ENCODE results near the gene PTPN3. TPM values are rescaled to one million over a fixed set of nuclear protein-coding genes. Genes with fewer than 3 reads are reported as not detected.

The PTPN3 gene
- total RNA-seq, 1 experiment from 2014 or later = 20.8 TPM

DNA sequence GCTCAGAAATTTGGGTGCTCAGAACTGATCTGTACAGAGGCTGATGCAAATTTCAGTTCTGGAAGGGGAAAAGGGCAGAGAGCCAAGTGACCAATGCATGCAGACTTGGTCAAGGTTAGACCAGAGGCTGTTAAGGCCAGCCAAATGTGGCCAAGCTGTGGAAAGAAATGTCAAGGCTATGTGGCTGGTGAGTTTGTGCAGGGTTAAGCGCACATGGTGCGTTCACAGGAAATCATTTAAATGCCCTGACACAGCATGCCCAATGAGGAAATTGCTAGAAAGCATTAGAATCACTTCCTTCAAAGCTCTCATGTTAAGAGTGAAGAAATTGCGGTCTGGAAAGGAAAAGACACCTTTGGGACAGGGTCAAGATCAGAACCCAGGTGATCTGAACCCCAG, 58.0 kb downstream of the PTPN3 start:
- no peak for ATAC-seq
- no peaks in the 10 kb centered on the region for H3K9me3 ChIP-seq (ENCODE audit: control insufficient read depth in 1 of 2, insufficient read depth in 1 of 2, low read depth in 1 of 2, low read length in 2 of 2)
- POLR2A ChIA-PET = no interaction called here

More for the DNA sequence above, 58.0 kb downstream of the PTPN3 start:
- Histone ChIP-seq H3K79me2 (ENCODE audit: insufficient read depth, low read length) (no peaks in the 10 kb centered on the region), H3K9me2 (ENCODE audit: insufficient read depth) (no peaks in the 10 kb centered on the region), H3K27me3 (ENCODE audit: insufficient read depth, low read length) (no peaks in the 10 kb centered on the region), H3K36me3 (ENCODE audit: control insufficient read depth in 1 of 2, insufficient read depth in 2 of 2, low read length in 2 of 2) (peaks cover 2 to 15% of the 10 kb centered on the region in 2 experiments; a peak in 1 of 4 replicates), H3K4me2 (ENCODE audit: low read length) (no peak overlapping the region), H4K20me1 (ENCODE audit: insufficient read depth) (no peaks in the 10 kb centered on the region), H2AFZ (ENCODE audit: low read depth, low read length, poor library complexity, severe bottlenecking) (no peak overlapping the region), H3K4me3 (replicated peaks in 1 of 2; ENCODE audit: low read depth in 1 of 2, low read length in 2 of 2) (no peak overlapping the region), H3K9ac (ENCODE audit: low read length) (no peak overlapping the region), H3K4me1 (ENCODE audit: control insufficient read depth in 1 of 2, insufficient read depth in 2 of 2, low read length in 2 of 2) (peaks cover 0 to 8% of the 10 kb centered on the region in 2 experiments; a peak in 2 of 4 replicates), H3K27ac (ENCODE audit: low read depth, low read length) (no peak overlapping the region)
- no peak for DNase-seq (ENCODE audit: low read depth, low spot score)
- ChIA-PET RAD21 (ENCODE audit: low non-redundant PET in 1 of 2, low total read pairs in 2 of 2, uncharacterized antibody in 2 of 2, unreplicated experiment in 2 of 2) (interaction anchor here in 1 of 2 experiments (1.2 kb wide), 1 partner anchor 30 kb away, joined by 4 read pairs; no protein-coding TSS in a partner anchor), CTCF (interaction anchor here (0.6 to 2.8 kb wide), 13 partner anchors 10 to 95 kb away, joined by 3 to 17 read pairs (median 4); no protein-coding TSS in a partner anchor)
- TF ChIP-seq SP1 (IDR thresholded peaks at IDR 0.05; ENCODE audit: low read depth) = no peak
- TF ChIP-seq FOSL1 (IDR thresholded peaks at IDR 0.05; ENCODE audit: low read depth) = no peak
- no peak for TF ChIP-seq TCF7L2 (IDR thresholded peaks at IDR 0.05; ENCODE audit: borderline replicate concordance, extremely low read depth, insufficient read depth, insufficient read length)
- no peak for TF ChIP-seq ZFX (IDR thresholded peaks at IDR 0.05)
- TF ChIP-seq, protein P1, sequence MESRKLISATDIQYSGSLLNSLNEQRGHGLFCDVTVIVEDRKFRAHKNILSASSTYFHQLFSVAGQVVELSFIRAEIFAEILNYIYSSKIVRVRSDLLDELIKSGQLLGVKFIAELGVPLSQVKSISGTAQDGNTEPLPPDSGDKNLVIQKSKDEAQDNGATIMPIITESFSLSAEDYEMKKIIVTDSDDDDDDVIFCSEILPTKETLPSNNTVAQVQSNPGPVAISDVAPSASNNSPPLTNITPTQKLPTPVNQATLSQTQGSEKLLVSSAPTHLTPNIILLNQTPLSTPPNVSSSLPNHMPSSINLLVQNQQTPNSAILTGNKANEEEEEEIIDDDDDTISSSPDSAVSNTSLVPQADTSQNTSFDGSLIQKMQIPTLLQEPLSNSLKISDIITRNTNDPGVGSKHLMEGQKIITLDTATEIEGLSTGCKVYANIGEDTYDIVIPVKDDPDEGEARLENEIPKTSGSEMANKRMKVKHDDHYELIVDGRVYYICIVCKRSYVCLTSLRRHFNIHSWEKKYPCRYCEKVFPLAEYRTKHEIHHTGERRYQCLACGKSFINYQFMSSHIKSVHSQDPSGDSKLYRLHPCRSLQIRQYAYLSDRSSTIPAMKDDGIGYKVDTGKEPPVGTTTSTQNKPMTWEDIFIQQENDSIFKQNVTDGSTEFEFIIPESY (IDR thresholded peaks at IDR 0.05; ENCODE audit: extremely low read depth, insufficient replicate concordance, low read length) = no peak
- TF ChIP-seq ELF1 (IDR thresholded peaks at IDR 0.05; ENCODE audit: borderline replicate concordance, low read depth) = no peak
- TF ChIP-seq JUND (IDR thresholded peaks at IDR 0.05) = no peak
- intact Hi-C loops (cut with micrococcal nuclease) = loop anchor here (1.0 to 10.0 kb wide), 2 partner anchors 80 to 215 kb away; no protein-coding TSS in a partner anchor
- BruUV-seq (replicated peaks) = no TSS peak

Measured in HCT116 (cell line).